ENCODE measurements around the gene MYL6. TPM values are rescaled to one million over a fixed set of nuclear protein-coding genes. Genes with fewer than 3 reads are reported as not detected.

MYL6 gene
- polyA plus RNA-seq, 1 of the 3 experiments (the other 2 are of a cell fraction): 4,697 TPM

DNA sequence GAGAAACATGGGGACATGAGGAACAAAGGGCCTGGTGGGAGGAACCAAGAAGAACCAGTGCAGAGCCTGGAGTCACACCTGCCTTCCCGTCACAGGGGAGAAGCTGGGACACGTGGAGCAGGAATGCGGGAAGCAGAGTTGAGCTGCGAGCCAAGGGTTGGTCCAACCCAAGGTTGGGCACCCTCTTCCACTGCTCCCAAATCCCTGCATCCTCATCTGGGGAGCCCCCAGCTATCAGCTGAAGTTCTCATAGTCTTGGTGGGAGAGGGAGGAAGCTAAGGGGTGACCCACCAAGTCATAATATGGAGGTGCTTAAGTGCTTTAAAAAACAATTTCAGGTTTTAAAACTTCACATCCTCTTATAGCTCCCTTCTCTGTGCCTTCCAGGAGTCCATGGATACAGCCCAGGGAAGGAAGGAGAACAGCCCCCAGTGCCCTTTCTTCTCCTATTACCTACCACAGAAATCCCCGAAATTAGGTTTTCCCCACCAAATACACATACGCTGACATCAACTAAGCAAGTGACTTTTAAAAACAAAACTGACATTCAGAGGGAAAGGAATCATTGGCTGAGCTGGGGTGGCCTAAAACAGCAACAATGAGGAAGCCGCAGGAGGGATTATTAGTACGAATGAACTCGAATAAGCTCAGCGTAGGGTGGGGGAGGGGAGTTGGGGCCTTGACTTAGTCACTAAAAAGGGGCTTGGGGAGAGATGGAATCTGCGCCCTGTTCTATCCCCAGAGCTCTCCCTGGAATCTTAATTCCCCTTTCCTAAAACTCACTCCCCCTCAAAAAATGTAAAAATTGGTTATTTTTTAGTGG lies 4.5 kb downstream of the MYL6 start:
- Histone ChIP-seq H3K27me3 (ENCODE audit: insufficient read depth) (no peaks in the 10 kb centered on the region), H3K9me3 (no peaks in the 10 kb centered on the region), H3K27ac (ENCODE audit: low read depth in 2 of 2, low read length in 1 of 2) (peak overlapping the region in 1 of 2 experiments; percentile 14; a peak in 1 of 4 replicates), H3K9me2 (no peaks in the 10 kb centered on the region), H3K79me2 (ENCODE audit: insufficient read depth) (peaks cover 40% of the 10 kb centered on the region), H3K9ac (no peak overlapping the region), H3K4me3 (ENCODE audit: low read depth in 2 of 2, low read length in 1 of 2) (no peak overlapping the region), H4K20me1 (ENCODE audit: insufficient read depth) (peaks cover 42% of the 10 kb centered on the region), H3K4me1 (ENCODE audit: control insufficient read depth in 1 of 2, insufficient read depth in 2 of 2, low read depth in 1 of 2, low read length in 1 of 2) (peaks cover 18 to 22% of the 10 kb centered on the region in 2 experiments; a peak in 3 of 4 replicates), H3K4me2 (no peak overlapping the region), H2AFZ (ENCODE audit: low read depth) (no peak overlapping the region), H3F3A (replicated peaks; ENCODE audit: insufficient read depth) (peaks cover 67% of the 10 kb centered on the region), H3K36me3 (replicated peaks in 1 of 2; ENCODE audit: control insufficient read depth in 1 of 2, insufficient read depth in 2 of 2, low read length in 1 of 2) (peaks cover 54 to 55% of the 10 kb centered on the region in 2 experiments)
- no peak for TF ChIP-seq ELF1 (IDR thresholded peaks at IDR 0.05)
- no peak for TF ChIP-seq GATA2 (CRISPR knock-in tag; IDR thresholded peaks at IDR 0.05)
- no peak for TF ChIP-seq RXRA (IDR thresholded peaks at IDR 0.05; ENCODE audit: borderline replicate concordance, low read depth)
- no peak for TF ChIP-seq FOSL2 (IDR thresholded peaks at IDR 0.05; ENCODE audit: borderline replicate concordance, low read depth)
- no peak for TF ChIP-seq MEF2A (IDR thresholded peaks at IDR 0.05; ENCODE audit: borderline replicate concordance, low read depth)
- no peak for TF ChIP-seq FOXJ3 (CRISPR knock-in tag; IDR thresholded peaks at IDR 0.05)
- no peak for TF ChIP-seq TAF1 (IDR thresholded peaks at IDR 0.05; ENCODE audit: borderline replicate concordance, low read depth, low read length)
- TF ChIP-seq, protein P1, sequence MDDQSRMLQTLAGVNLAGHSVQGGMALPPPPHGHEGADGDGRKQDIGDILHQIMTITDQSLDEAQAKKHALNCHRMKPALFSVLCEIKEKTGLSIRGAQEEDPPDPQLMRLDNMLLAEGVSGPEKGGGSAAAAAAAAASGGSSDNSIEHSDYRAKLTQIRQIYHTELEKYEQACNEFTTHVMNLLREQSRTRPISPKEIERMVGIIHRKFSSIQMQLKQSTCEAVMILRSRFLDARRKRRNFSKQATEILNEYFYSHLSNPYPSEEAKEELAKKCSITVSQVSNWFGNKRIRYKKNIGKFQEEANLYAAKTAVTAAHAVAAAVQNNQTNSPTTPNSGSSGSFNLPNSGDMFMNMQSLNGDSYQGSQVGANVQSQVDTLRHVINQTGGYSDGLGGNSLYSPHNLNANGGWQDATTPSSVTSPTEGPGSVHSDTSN (IDR thresholded peaks at IDR 0.05): 0 out of 2 replicates have a peak, but pooled peaks have one; percentile 2
- no peak for DNase-seq
- ChIA-PET POLR2A (interaction anchor here (1.1 to 2.1 kb wide), 4 partner anchors 13 to 45 kb away, joined by 3 to 12 read pairs (median 6); partner anchors contain the start of genes ESYT1, SMARCC2 and ZC3H10), CTCF (interaction anchor here (0.6 to 7.8 kb wide), 8 partner anchors 11 to 44 kb away, joined by 3 to 60 read pairs (median 3); partner anchors contain the start of genes ESYT1, MYL6B, SMARCC2 and ZC3H10)
- 91% methylated on average over 11 of the region's 11 CpGs for WGBS (ENCODE audit: low lambda C conversion rate)

DNA sequence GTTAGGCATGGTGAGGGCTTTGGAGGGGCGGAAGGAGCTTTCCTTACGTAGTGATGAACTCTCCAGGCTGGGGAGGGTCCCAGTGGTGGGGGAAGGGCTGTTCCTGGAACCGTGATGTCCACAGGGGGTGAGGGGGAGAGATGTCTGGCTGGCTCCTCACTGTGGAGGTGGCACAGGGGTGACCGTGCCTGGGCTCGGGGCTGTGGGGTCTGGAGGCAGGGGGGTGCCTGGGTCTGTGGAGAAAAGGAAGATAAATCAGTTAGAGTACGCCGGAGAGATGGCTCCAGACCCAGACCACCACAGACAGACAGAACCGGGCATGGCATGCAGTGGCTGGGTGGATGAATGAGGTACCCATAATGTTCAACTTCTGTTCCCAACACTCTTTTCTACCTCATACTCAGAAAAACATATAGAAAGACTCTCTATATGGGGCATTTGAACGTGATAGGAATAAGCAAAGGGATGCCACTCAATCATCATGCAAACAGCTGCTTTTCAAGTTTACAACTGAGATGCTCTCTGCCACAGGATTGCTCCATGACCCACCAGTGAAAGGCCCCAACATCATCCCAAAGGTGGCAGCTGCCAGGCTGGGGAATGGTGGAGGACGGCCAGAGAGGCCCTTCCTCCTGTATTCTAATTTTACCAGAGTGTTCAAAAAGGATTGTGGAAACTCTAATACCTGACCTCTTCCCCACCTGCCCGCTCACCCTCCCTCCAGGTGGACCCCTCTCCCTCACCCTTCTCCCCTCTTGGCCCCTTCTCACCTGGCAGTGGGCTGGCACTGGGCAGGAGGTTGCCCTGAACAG lies 5.6 kb downstream of the MYL6 start:
- H3K36me3 ChIP-seq (replicated peaks in 1 of 2; ENCODE audit: control insufficient read depth in 1 of 2, insufficient read depth in 2 of 2, low read length in 1 of 2): peaks cover 55 to 61% of the 10 kb centered on the region in 2 experiments
- H3K27ac ChIP-seq (ENCODE audit: low read depth in 2 of 2, low read length in 1 of 2): peak overlapping the region; percentile 14 to 31; a peak in 2 of 4 replicates
- no peak for DNase-seq
- WGBS (ENCODE audit: low lambda C conversion rate): 90% methylated on average over 7 of the region's 11 CpGs
- H3K4me1 ChIP-seq (ENCODE audit: control insufficient read depth in 1 of 2, insufficient read depth in 2 of 2, low read depth in 1 of 2, low read length in 1 of 2): peaks cover 18 to 22% of the 10 kb centered on the region in 2 experiments; a peak in 3 of 4 replicates
- peaks cover 67% of the 10 kb centered on the region for H3F3A ChIP-seq (replicated peaks; ENCODE audit: insufficient read depth)
- peaks cover 42% of the 10 kb centered on the region for H4K20me1 ChIP-seq (ENCODE audit: insufficient read depth)
- no peak overlapping the region for H3K9ac ChIP-seq
- H3K79me2 ChIP-seq (ENCODE audit: insufficient read depth): peaks cover 34% of the 10 kb centered on the region
- no peaks in the 10 kb centered on the region for H3K9me3 ChIP-seq
- H2AFZ ChIP-seq (ENCODE audit: low read depth): no peak overlapping the region
- ChIA-PET POLR2A (interaction anchor here (1.1 to 1.4 kb wide), 3 partner anchors 25 to 46 kb away, joined by 3 to 7 read pairs (median 6); partner anchors contain the start of genes ESYT1, SMARCC2 and ZC3H10), CTCF (interaction anchor here (1.2 to 7.8 kb wide), 4 partner anchors 25 to 45 kb away, joined by 3 to 60 read pairs (median 6); partner anchors contain the start of genes SMARCC2 and ZC3H10)
- H3K9me2 ChIP-seq: no peaks in the 10 kb centered on the region
- TF ChIP-seq EP300 (IDR thresholded peaks at IDR 0.05; ENCODE audit: borderline replicate concordance in 1 of 2, low read depth in 1 of 2, low read length in 1 of 2) (no peak), SIN3A (IDR thresholded peaks at IDR 0.05; ENCODE audit: borderline replicate concordance, low read depth, low read length) (peak; percentile 15; the same call in 1 of the 2 replicates), POLR2AphosphoS5 (IDR thresholded peaks at IDR 0.05; ENCODE audit: low read depth, low read length) (peak; percentile 11; the same call in 1 of the 2 replicates)
- no peaks in the 10 kb centered on the region for H3K27me3 ChIP-seq (ENCODE audit: insufficient read depth)
- H3K4me3 ChIP-seq (ENCODE audit: low read depth in 2 of 2, low read length in 1 of 2): no peak overlapping the region
- H3K4me2 ChIP-seq: no peak overlapping the region

Measured in SK-N-SH (cell line).